H1 (cell line): ENCODE measurements around the gene FGF5. TPM values are rescaled to one million over a fixed set of nuclear protein-coding genes. Genes with fewer than 3 reads are reported as not detected.

ENCODE experiments used
- ASH2L ChIP-seq: fragments of 200-600, 300-600 bp; sonication (generic); IDR thresholded peaks from one replicate; pipeline ENCODE4 v1.7.1; 2017; ENCODE audit warnings: low read length
- BCL11A ChIP-seq, 2 experiments: IDR thresholded peaks; one replicate each; pipeline ENCODE4 v1.6.1; 2011; ENCODE audit warnings: low read depth in 2 of 2, low read length in 2 of 2, mild to moderate bottlenecking in 2 of 2
- CEBPB ChIP-seq: IDR thresholded peaks from 2 replicates; pipeline ENCODE4 v1.6.1; 2012; ENCODE audit warnings: low read depth, low read length
- CHD7 ChIP-seq: fragments of 300-600 bp; sonication (generic); IDR thresholded peaks from 2 replicates; pipeline ENCODE4 v1.7.1; 2012; ENCODE audit warnings: low read length, moderate library complexity, mild to moderate bottlenecking, inconsistent platforms; ENCODE audit not compliant: insufficient replicate concordance
- E2F6 ChIP-seq: IDR thresholded peaks from 2 replicates; pipeline ENCODE4 v1.6.1; 2012; ENCODE audit warnings: inconsistent platforms
- GABPA ChIP-seq: IDR thresholded peaks from 2 replicates; pipeline ENCODE4 v1.6.1; 2011; ENCODE audit warnings: mild to moderate bottlenecking, low read length, moderate library complexity, borderline replicate concordance; ENCODE audit not compliant: insufficient read depth
- GTF2F1 ChIP-seq: IDR thresholded peaks from 2 replicates; pipeline ENCODE4 v1.6.1; 2012; ENCODE audit warnings: low read depth, low read length, improper control_type of control experiment, borderline replicate concordance
- KDM5A ChIP-seq: fragments of 200-600 bp; IDR thresholded peaks from 2 replicates; pipeline ENCODE4 v1.7.1; 2012; ENCODE audit warnings: mild to moderate bottlenecking, low read length, inconsistent platforms, mixed read lengths
- POU5F1 ChIP-seq: IDR thresholded peaks from 2 replicates; pipeline ENCODE4 v1.6.1; 2011; ENCODE audit warnings: low read depth, mild to moderate bottlenecking, low read length, moderate library complexity
- SIN3A ChIP-seq, 2 experiments: IDR thresholded peaks in 1 of 2; conservative IDR thresholded peaks in 1 of 2; 2 replicates each; pipeline ENCODE4 v1.6.1; 2011 to 2012; ENCODE audit warnings: low read length in 2 of 2, improper control_type of control experiment in 1 of 2, low read depth in 1 of 2, mild to moderate bottlenecking in 1 of 2
- SIX5 ChIP-seq: IDR thresholded peaks from 2 replicates; pipeline ENCODE4 v1.6.1; 2011; ENCODE audit warnings: mild to moderate bottlenecking, low read depth, low read length
- SP1 ChIP-seq: IDR thresholded peaks from 2 replicates; pipeline ENCODE4 v1.6.1; 2011; ENCODE audit warnings: low read depth, low read length
- polyA plus RNA-seq, 7 experiments: library from polyadenylated mRNA; depleted of rRNA in 3 of 7; stranded (reverse) in 5 of 7; unstranded in 2 of 7; fragments of >200 nt in 5 of 7; fragments of 200-250 nt in 2 of 7; gene quantifications; 1 replicate in 5 of 7; 2 replicates in 1 of 7; 4 replicates in 1 of 7; pipeline versions ENCODE4 v1.2.1 to v1.2.3, GENCODE V29; 2011 to 2013; ENCODE audit warnings: missing spikeins in 2 of 7, mixed read lengths in 2 of 7
- total RNA-seq: library from RNA; stranded (reverse); fragmentation: NEBNext Ultra II Directional; extraction: Animal tissue kit (Norgen Biotek cat#: 25700); gene quantifications from 2 replicates; pipeline ENCODE4 v1.2.1, GENCODE V29; 2021

The FGF5 gene
- total and polyA plus RNA-seq, 2 of the 8 experiments (the other 6 are each of a cell fraction or from before 2014, with no cell fraction given) = not detected

- TF ChIP-seq CHD7 (no peak), ASH2L (no peak), SIN3A (conservative IDR thresholded peaks at IDR 0.05 in 1 of 2, IDR thresholded peaks at IDR 0.05 in 1 of 2; ENCODE audit: low read depth in 1 of 2, low read length in 2 of 2) (no peak), SP1 (no peak), CEBPB (no peak), E2F6 (no peak), GABPA (no peak), GTF2F1 (no peak), POU5F1 (no peak), BCL11A (IDR thresholded peaks at IDR 0.05; ENCODE audit: low read depth in 2 of 2, low read length in 2 of 2) (no peak), KDM5A (no peak), SIX5 (no peak)
These were observed 66.7 kb downstream of the FGF5 start (continued) for GRCh38 chr4:80333121-80333520.
